HCT116 (cell line): ENCODE data around the gene PIP4K2C. TPM values are rescaled to one million over a fixed set of nuclear protein-coding genes. Genes with fewer than 3 reads are reported as not detected.

Experiments used
- ATAC-seq: fragments of 200-7000 bp; cut with Tn5 transposase; 2 replicates; pipeline ENCODE4 v1.9.1; 2020; ENCODE audit warnings: mild to moderate bottlenecking, moderate library complexity
- BruUV-seq: library from RNA; stranded (reverse); fragments of 400-500 nt; replicated peaks from 2 replicates; lab custom pipeline; 2021; lab: Mats Ljungman, UMichigan
- CTCF ChIA-PET: fragments of 300-600 bp; sonication (Branson Sonifier 250); formaldehyde crosslinking; loops from one replicate; lab custom pipeline; 2021; ENCODE audit warnings: antibody characterized with exemption; lab: Charles Lee
- POLR2A ChIA-PET: fragments of 300-600, 350-600 bp; sonication (Branson Sonifier 250); formaldehyde crosslinking; loops from one replicate; lab custom pipeline; 2021; ENCODE audit warnings: antibody characterized with exemption; lab: Charles Lee
- RAD21 ChIA-PET, 2 experiments: fragments of 300-600 bp; sonication (Branson Sonifier 250); formaldehyde crosslinking; loops; one replicate each; lab custom pipeline; 2023; ENCODE audit warnings: low total read pairs in 2 of 2; ENCODE audit not compliant: uncharacterized antibody in 2 of 2, unreplicated experiment in 2 of 2, low non-redundant PET in 1 of 2; lab: Charles Lee
- DNase-seq: peaks from one replicate; pipeline ENCODE4 v3.0.0-alpha.2; 2010; ENCODE audit warnings: low read depth, low spot score
- H2AFZ ChIP-seq: fragments of 200-600 bp; shearing (Covaris generic), sonication (generic); 2 replicates; pipeline ENCODE4 v1.6.1; 2017; ENCODE audit warnings: low read depth, mixed run types, mixed read lengths, antibody characterized with exemption, low read length; ENCODE audit not compliant: poor library complexity, severe bottlenecking
- H3K27ac ChIP-seq: 2 replicates; pipeline ENCODE4 v1.5.1; 2012; ENCODE audit warnings: low read depth, low read length
- H3K27me3 ChIP-seq: fragments of 200-600 bp; sonication (generic); 2 replicates; pipeline ENCODE4 v1.6.1; 2016; ENCODE audit warnings: mixed run types, low read length, mixed read lengths; ENCODE audit not compliant: insufficient read depth
- H3K36me3 ChIP-seq, 2 experiments: fragments of 200-500 bp in 1 of 2; fragments of 200-600 bp in 1 of 2; sonication (Bioruptor generic) in 1 of 2; sonication (generic) in 1 of 2; 2 replicates each; pipeline versions ENCODE4 v1.5.1 to v1.6.1; 2014 to 2016; ENCODE audit warnings: low read length in 2 of 2, inconsistent platforms in 1 of 2, mixed read lengths in 1 of 2, mixed run types in 1 of 2; ENCODE audit not compliant: insufficient read depth in 2 of 2, control insufficient read depth in 1 of 2
- H3K4me1 ChIP-seq, 2 experiments: fragments of 200-600 bp in 1 of 2; sonication (generic) in 1 of 2; 2 replicates each; pipeline versions ENCODE4 v1.5.1 to v1.6.1; 2012 to 2017; ENCODE audit warnings: low read length in 2 of 2, inconsistent platforms in 1 of 2, mild to moderate bottlenecking in 1 of 2, mixed read lengths in 1 of 2, mixed run types in 1 of 2, moderate library complexity in 1 of 2; ENCODE audit not compliant: insufficient read depth in 2 of 2, control insufficient read depth in 1 of 2
- H3K4me2 ChIP-seq: fragments of 200-600 bp; sonication (generic); 2 replicates; pipeline ENCODE4 v1.6.1; 2017; ENCODE audit warnings: mixed run types, low read length, mixed read lengths
- H3K4me3 ChIP-seq, 2 experiments: fragments of 200-600 bp in 1 of 2; sonication (generic) in 1 of 2; replicated peaks in 1 of 2; 2 replicates each; pipeline ENCODE4 v1.5.1; 2011 to 2016; ENCODE audit warnings: low read length in 2 of 2, control low read depth in 1 of 2, low read depth in 1 of 2, mild to moderate bottlenecking in 1 of 2, mixed read lengths in 1 of 2, mixed run types in 1 of 2
- H3K79me2 ChIP-seq: fragments of 200-600 bp; sonication (generic); 2 replicates; pipeline ENCODE4 v1.6.1; 2017; ENCODE audit warnings: mild to moderate bottlenecking, mixed run types, low read length, moderate library complexity, mixed read lengths; ENCODE audit not compliant: insufficient read depth
- H3K9ac ChIP-seq: fragments of 200-600 bp; sonication (generic); 2 replicates; pipeline ENCODE4 v1.6.1; 2016; ENCODE audit warnings: low read length, mixed read lengths
- H3K9me2 ChIP-seq: fragments of 200-600 bp; sonication (generic), shearing (Covaris generic); 2 replicates; pipeline ENCODE4 v1.6.1; 2017; ENCODE audit warnings: mixed run types, mild to moderate bottlenecking, moderate library complexity; ENCODE audit not compliant: insufficient read depth
- H3K9me3 ChIP-seq, 2 experiments: fragments of 200-500 bp in 1 of 2; fragments of 200-600 bp in 1 of 2; sonication (Bioruptor generic) in 1 of 2; sonication (generic) in 1 of 2; 2 replicates each; pipeline ENCODE4 v1.6.1; 2014 to 2017; ENCODE audit warnings: low read length in 2 of 2, mixed read lengths in 2 of 2, inconsistent platforms in 1 of 2, low read depth in 1 of 2, mild to moderate bottlenecking in 1 of 2, mixed run types in 1 of 2, moderate library complexity in 1 of 2; ENCODE audit not compliant: control insufficient read depth in 1 of 2, insufficient read depth in 1 of 2
- H4K20me1 ChIP-seq: fragments of 200-600 bp; sonication (generic), shearing (Covaris generic); 2 replicates; pipeline ENCODE4 v1.6.1; 2017; ENCODE audit warnings: mixed run types, mild to moderate bottlenecking, moderate library complexity; ENCODE audit not compliant: insufficient read depth
- ATF3 ChIP-seq: IDR thresholded peaks from 2 replicates; pipeline ENCODE4 v1.6.1; 2012
- CEBPB ChIP-seq: IDR thresholded peaks from 2 replicates; pipeline ENCODE4 v1.6.1; 2012; ENCODE audit warnings: low read depth
- EGR1 ChIP-seq: IDR thresholded peaks from 2 replicates; pipeline ENCODE4 v1.6.1; 2012; ENCODE audit warnings: low read depth
- ELF1 ChIP-seq: IDR thresholded peaks from 2 replicates; pipeline ENCODE4 v1.6.1; 2012; ENCODE audit warnings: low read depth, borderline replicate concordance
- FOSL1 ChIP-seq: IDR thresholded peaks from 2 replicates; pipeline ENCODE4 v1.6.1; 2012; ENCODE audit warnings: low read depth
- POLR2A ChIP-seq: IDR thresholded peaks from 2 replicates; pipeline ENCODE4 v1.7.0; 2011; ENCODE audit warnings: borderline replicate concordance; ENCODE audit not compliant: insufficient read depth, insufficient read length; ENCODE audit errors: extremely low read depth
- POLR2AphosphoS5 ChIP-seq: IDR thresholded peaks from 2 replicates; pipeline ENCODE4 v1.6.1; 2011; ENCODE audit warnings: mild to moderate bottlenecking, low read depth, low read length, moderate library complexity
- SIN3A ChIP-seq: IDR thresholded peaks from 2 replicates; pipeline ENCODE4 v1.6.1; 2012; ENCODE audit warnings: low read depth
- YY1 ChIP-seq: IDR thresholded peaks from 2 replicates; pipeline ENCODE4 v1.6.1; 2011; ENCODE audit warnings: low read length, low read depth, moderate library complexity, mild to moderate bottlenecking; ENCODE audit not compliant: insufficient replicate concordance; ENCODE audit errors: extremely low read depth
- intact Hi-C: fragments of 100-400 bp; cut with micrococcal nuclease; formaldehyde crosslinking; loops from 2 replicates; pipeline ENCODE4 v1.10.0; 2022
- total RNA-seq: library from RNA; stranded (reverse); gene quantifications from one replicate; pipeline ENCODE4 v1.2.1, GENCODE V29; 2021; ENCODE audit not compliant: unreplicated experiment

PIP4K2C gene
- total RNA-seq, 1 experiment from 2014 or later: 38.4 TPM

GRCh38 chr12:57549909-57550640 lies 40.9 kb upstream of the PIP4K2C start, which contains the start of gene KIF5A:
Gene KIF5A, plus strand, starts transcription at chr12:57550044. Its CDS starts 228 bp downstream, at chr12:57550272.
- Histone ChIP-seq H3K36me3 (peaks cover 0 to 3% of the 10 kb centered on the region in 2 experiments; a peak in 1 of 4 replicates), H3K9me3 (no peaks in the 10 kb centered on the region), H3K9me2 (no peaks in the 10 kb centered on the region), H3K4me1 (peaks cover 9 to 37% of the 10 kb centered on the region in 2 experiments), H3K79me2 (peaks cover 19% of the 10 kb centered on the region), H3K9ac (peak within 1 kb of the TSS; percentile 63), H2AFZ (no peak within 1 kb of the TSS), H3K4me2 (peak within 1 kb of the TSS; percentile 91), H3K27me3 (no peaks in the 10 kb centered on the region), H4K20me1 (no peaks in the 10 kb centered on the region), H3K4me3 (peak within 1 kb of the TSS; percentile 57 to 78), H3K27ac (peak within 1 kb of the TSS; percentile 49; the same call in 1 of the 2 replicates)
- TF ChIP-seq EGR1 (peak; percentile 47; the same call in 1 of the 2 replicates), ATF3 (no peak), POLR2AphosphoS5 (peak; percentile 77), ELF1 (no peak), POLR2A (no peak), FOSL1 (no peak), SIN3A (no peak), YY1 (peak; percentile 7), CEBPB (no peak)
- RAD21 ChIA-PET: no interaction called here
- ATAC-seq (peak; percentile 73), DNase-seq (no peak)
- intact Hi-C loops: no loop called here
- CTCF ChIA-PET: no interaction called here
- BruUV-seq: no TSS peak
- POLR2A ChIA-PET: no interaction called here
